H9 (cell line): ENCODE measurements around the gene TMTC1. TPM values are rescaled to one million over a fixed set of nuclear protein-coding genes. Genes with fewer than 3 reads are reported as not detected.

Experiments
- DNase-seq: peaks from one replicate; pipeline ENCODE4 v3.0.0-alpha.2; 2017
- H2AFZ ChIP-seq: one replicate; pipeline ENCODE4 v1.6.1; 2013; ENCODE audit warnings: mild to moderate bottlenecking, low read length, control low read depth, moderate library complexity
- H2AK5ac ChIP-seq: 2 replicates; pipeline ENCODE4 v1.6.1; 2013; ENCODE audit warnings: low read length, control low read depth, mixed read lengths; ENCODE audit not compliant: insufficient read length
- H2BK120ac ChIP-seq: one replicate; pipeline ENCODE4 v1.6.1; 2013; ENCODE audit warnings: low read depth, mild to moderate bottlenecking, low read length, control low read depth, inconsistent platforms; ENCODE audit not compliant: poor library complexity, severe bottlenecking
- H2BK12ac ChIP-seq: 2 replicates; pipeline ENCODE4 v1.6.1; 2013; ENCODE audit warnings: low read length, control low read depth, mixed read lengths, low read depth; ENCODE audit not compliant: insufficient read length
- H2BK15ac ChIP-seq: 2 replicates; pipeline ENCODE4 v1.6.1; 2013; ENCODE audit warnings: low read depth, low read length, control low read depth
- H2BK20ac ChIP-seq: one replicate; pipeline ENCODE4 v1.6.1; 2013; ENCODE audit warnings: low read depth, mild to moderate bottlenecking, low read length, control low read depth, inconsistent platforms; ENCODE audit not compliant: poor library complexity, severe bottlenecking
- H2BK5ac ChIP-seq: 2 replicates; pipeline ENCODE4 v1.6.1; 2013; ENCODE audit warnings: low read length, control low read depth, mixed read lengths; ENCODE audit not compliant: insufficient read length
- H3K14ac ChIP-seq: 2 replicates; pipeline ENCODE4 v1.6.1; 2013; ENCODE audit warnings: low read length, control low read depth; ENCODE audit not compliant: insufficient read depth
- H3K18ac ChIP-seq: 2 replicates; pipeline ENCODE4 v1.6.1; 2013; ENCODE audit warnings: low read depth, mild to moderate bottlenecking, mixed read lengths, low read length, control low read depth; ENCODE audit not compliant: insufficient read length
- H3K23ac ChIP-seq: 2 replicates; pipeline ENCODE4 v1.6.1; 2013; ENCODE audit warnings: low read length, control low read depth, mixed read lengths, low read depth; ENCODE audit not compliant: insufficient read length
- H3K23me2 ChIP-seq: 2 replicates; pipeline ENCODE4 v1.6.1; 2013; ENCODE audit warnings: low read depth, mild to moderate bottlenecking, mixed read lengths, low read length, control low read depth; ENCODE audit not compliant: insufficient read length, poor library complexity, severe bottlenecking
- H3K27ac ChIP-seq: 2 replicates; pipeline ENCODE4 v1.5.1; 2013; ENCODE audit warnings: low read length, control low read depth, mixed read lengths, low read depth; ENCODE audit not compliant: insufficient read length
- H3K27me3 ChIP-seq: 2 replicates; pipeline ENCODE4 v1.6.1; 2013; ENCODE audit warnings: low read length, control low read depth, inconsistent platforms; ENCODE audit not compliant: insufficient read depth
- H3K4ac ChIP-seq: 2 replicates; pipeline ENCODE4 v1.6.1; 2013; ENCODE audit warnings: low read depth, mild to moderate bottlenecking, control low read depth, inconsistent platforms, low read length, moderate library complexity
- H3K4me1 ChIP-seq: 2 replicates; pipeline ENCODE4 v1.6.1; 2013; ENCODE audit warnings: low read length, control low read depth, inconsistent platforms; ENCODE audit not compliant: insufficient read depth
- H3K4me2 ChIP-seq: 2 replicates; pipeline ENCODE4 v1.6.1; 2013; ENCODE audit warnings: low read length, control low read depth, mixed read lengths; ENCODE audit not compliant: insufficient read length, insufficient read depth
- H3K56ac ChIP-seq: 2 replicates; pipeline ENCODE4 v1.6.1; 2013; ENCODE audit warnings: low read depth, mild to moderate bottlenecking, mixed read lengths, low read length, control low read depth; ENCODE audit not compliant: insufficient read length
- H3K79me1 ChIP-seq: 2 replicates; pipeline ENCODE4 v1.6.1; 2013; ENCODE audit warnings: low read depth, mild to moderate bottlenecking, moderate library complexity, low read length, control low read depth, inconsistent platforms; ENCODE audit not compliant: insufficient read depth, poor library complexity, severe bottlenecking
- H3K79me2 ChIP-seq: 2 replicates; pipeline ENCODE4 v1.6.1; 2013; ENCODE audit warnings: low read length, control low read depth, inconsistent platforms; ENCODE audit not compliant: insufficient read depth
- H3K9ac ChIP-seq: 2 replicates; pipeline ENCODE4 v1.6.1; 2013; ENCODE audit warnings: low read length, control low read depth, mixed read lengths; ENCODE audit not compliant: insufficient read length; ENCODE audit errors: extremely low read depth
- H3K9me3 ChIP-seq: one replicate; pipeline ENCODE4 v1.6.1; 2013; ENCODE audit warnings: low read depth, low read length, inconsistent platforms; ENCODE audit not compliant: control insufficient read depth
- H3T11ph ChIP-seq: one replicate; pipeline ENCODE4 v1.6.1; 2013; ENCODE audit warnings: mild to moderate bottlenecking, low read length, control low read depth, inconsistent platforms
- H4K20me1 ChIP-seq: one replicate; pipeline ENCODE4 v1.6.1; 2013; ENCODE audit not compliant: control insufficient read depth, insufficient read length, insufficient read depth
- H4K5ac ChIP-seq: 2 replicates; pipeline ENCODE4 v1.6.1; 2013; ENCODE audit warnings: low read depth, mild to moderate bottlenecking, mixed read lengths, low read length, control low read depth; ENCODE audit not compliant: insufficient read length
- H4K8ac ChIP-seq: replicated peaks from 2 replicates; pipeline ENCODE4 v1.6.1; 2013; ENCODE audit warnings: low read length, control low read depth, mixed read lengths, low read depth; ENCODE audit not compliant: insufficient read length
- H4K91ac ChIP-seq: 2 replicates; pipeline ENCODE4 v1.6.1; 2013; ENCODE audit warnings: low read depth, mild to moderate bottlenecking, moderate library complexity, mixed read lengths, low read length, control low read depth; ENCODE audit not compliant: insufficient read length
- H3K27ac Mint-ChIP-seq, 3 experiments: 2 replicates in 2 of 3; 3 replicates in 1 of 3; pipeline ENCODE4 v1.8.0; 2020 to 2021; ENCODE audit warnings: mixed read lengths in 3 of 3, mild to moderate bottlenecking in 1 of 3, moderate library complexity in 1 of 3
- H3K27me3 Mint-ChIP-seq: 2 replicates; pipeline ENCODE4 v1.8.0; 2021; ENCODE audit warnings: low read depth, mild to moderate bottlenecking, moderate library complexity, mixed read lengths
- H3K36me3 Mint-ChIP-seq, 3 experiments: 2 replicates in 2 of 3; 3 replicates in 1 of 3; pipeline ENCODE4 v1.8.0; 2020 to 2021; ENCODE audit warnings: low read depth in 3 of 3, mixed read lengths in 3 of 3; ENCODE audit not compliant: insufficient read depth in 1 of 3
- H3K4me1 Mint-ChIP-seq, 2 experiments: 2 replicates each; pipeline ENCODE4 v1.8.0; 2020; ENCODE audit warnings: mixed read lengths in 2 of 2
- H3K4me3 Mint-ChIP-seq, 2 experiments: 2 replicates in 1 of 2; 3 replicates in 1 of 2; pipeline ENCODE4 v1.8.0; 2020 to 2021; ENCODE audit warnings: mild to moderate bottlenecking in 2 of 2, mixed read lengths in 2 of 2, moderate library complexity in 1 of 2
- H3K9me3 Mint-ChIP-seq, 2 experiments: 2 replicates in 1 of 2; 3 replicates in 1 of 2; pipeline ENCODE4 v1.8.0; 2020; ENCODE audit warnings: mild to moderate bottlenecking in 2 of 2, mixed read lengths in 2 of 2, moderate library complexity in 1 of 2
- CTCF ChIP-seq: fragments of 200-600 bp; sonication (generic); conservative IDR thresholded peaks from 3 replicates; pipeline ENCODE4 v1.8.0; 2021; ENCODE audit warnings: antibody characterized with exemption, mild to moderate bottlenecking
- WGBS: extraction: QIAGEN DNeasy Blood & Tissue Kit; methylation state at CpG from one replicate; pipeline ENCODE4 v1.1.7; 2013; ENCODE audit warnings: missing lambda C conversion rate, low lambda C conversion rate, mixed read lengths; ENCODE audit not compliant: insufficient read length; ENCODE audit errors: extremely low coverage; 5-methylcytosine and 5-hydroxymethylcytosine counted together
- total RNA-seq: library from RNA; stranded (reverse); gene quantifications from 2 replicates; pipeline ENCODE4 v1.2.1, GENCODE V29; 2021

The TMTC1 gene
- total RNA-seq, 1 experiment from 2014 or later, result 16.1 TPM

GRCh38 chr12:29528161-29528560 lies 255.6 kb downstream of the TMTC1 start:
- no peak overlapping the region for H3T11ph ChIP-seq
- no peaks in the 10 kb centered on the region for H4K20me1 ChIP-seq
- no peaks in the 10 kb centered on the region; a peak in 1 of 7 replicates for H3K36me3 Mint-ChIP-seq
- H2BK12ac ChIP-seq, result no peak overlapping the region
- no peaks in the 10 kb centered on the region for H3K4me1 ChIP-seq
- no peaks in the 10 kb centered on the region for H3K79me2 ChIP-seq
- no peak overlapping the region for H3K27ac ChIP-seq
- no peak overlapping the region for H4K8ac ChIP-seq
- no peaks in the 10 kb centered on the region for H3K9me3 Mint-ChIP-seq
- no peaks in the 10 kb centered on the region for H3K4me1 Mint-ChIP-seq
- H3K23me2 ChIP-seq, result no peaks in the 10 kb centered on the region
- H3K4me2 ChIP-seq, result no peak overlapping the region
- no peak overlapping the region for H3K56ac ChIP-seq
- H3K18ac ChIP-seq, result no peak overlapping the region
- H3K27ac Mint-ChIP-seq, result no peak overlapping the region
- H3K23ac ChIP-seq, result no peak overlapping the region
- no peak overlapping the region for H2BK20ac ChIP-seq
- WGBS, result no CpG with 5 or more reads among the region's 4 CpGs
- no peaks in the 10 kb centered on the region for H3K27me3 Mint-ChIP-seq
- no peak for DNase-seq
- no peak overlapping the region for H3K4me3 Mint-ChIP-seq
- no peak overlapping the region for H2BK15ac ChIP-seq
- H3K9ac ChIP-seq, result no peak overlapping the region
- no peaks in the 10 kb centered on the region for H3K9me3 ChIP-seq
- no peak for TF ChIP-seq CTCF
- H3K4ac ChIP-seq, result no peak overlapping the region
- H2AFZ ChIP-seq, result no peak overlapping the region
- H2BK120ac ChIP-seq, result no peak overlapping the region
- H2AK5ac ChIP-seq, result no peak overlapping the region
- H4K5ac ChIP-seq, result no peak overlapping the region
- H2BK5ac ChIP-seq, result no peak overlapping the region
- no peaks in the 10 kb centered on the region for H3K79me1 ChIP-seq
- no peaks in the 10 kb centered on the region for H3K27me3 ChIP-seq
- no peak overlapping the region for H3K14ac ChIP-seq
- no peak overlapping the region for H4K91ac ChIP-seq
